ENCODE data around the gene APOBEC4. TPM values are rescaled to one million over a fixed set of nuclear protein-coding genes. Genes with fewer than 3 reads are reported as not detected.

Gene APOBEC4
- total and polyA plus RNA-seq, 2 of the 8 experiments (the other 6 are each of a cell fraction or from before 2014, with no cell fraction given) = not detected

DNA sequence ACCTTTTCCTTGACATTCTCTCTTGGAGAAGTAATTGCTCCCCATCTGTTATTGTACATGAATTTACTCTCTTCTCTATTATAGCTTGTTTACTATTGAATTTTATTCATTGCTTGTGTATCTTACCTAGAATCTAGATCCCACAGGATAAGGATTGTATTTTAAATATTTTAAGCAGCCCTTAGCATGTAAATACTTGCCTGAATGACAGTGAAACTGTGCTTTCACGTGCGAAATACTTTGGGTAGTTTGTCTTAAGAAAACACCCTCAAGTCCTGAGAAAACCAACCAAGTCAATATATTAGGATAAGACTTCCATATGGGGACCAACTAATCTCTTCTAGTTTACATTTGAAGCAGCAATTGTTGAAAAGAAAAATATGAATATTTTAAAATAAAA, 32.8 kb downstream of the APOBEC4 start:
- Histone ChIP-seq H3K36me3 (ENCODE audit: control insufficient read depth in 2 of 4, insufficient read depth in 4 of 4, low read length in 3 of 4) (no peaks in the 10 kb centered on the region), H2BK20ac (ENCODE audit: low read length) (no peak overlapping the region), H2BK15ac (ENCODE audit: low read length) (no peak overlapping the region), H2BK12ac (ENCODE audit: low read depth, low read length) (no peak overlapping the region), H3K4me2 (ENCODE audit: insufficient read depth in 1 of 2, low read depth in 2 of 2, low read length in 2 of 2) (no peak overlapping the region), H3K27me3 (replicated peaks in 1 of 4; ENCODE audit: control insufficient read depth in 3 of 4, extremely low read depth in 1 of 4, insufficient read depth in 3 of 4, low read length in 3 of 4) (no peaks in the 10 kb centered on the region), H3K23ac (ENCODE audit: insufficient read length) (no peak overlapping the region), H3K14ac (ENCODE audit: insufficient read length) (no peak overlapping the region), H3K4me3 (ENCODE audit: extremely low read depth in 1 of 4, insufficient read depth in 2 of 4, low read depth in 3 of 4, low read length in 4 of 4) (no peak overlapping the region; a peak in 1 of 8 replicates), H3K56ac (replicated peaks; ENCODE audit: insufficient read length, low read depth, low read length) (no peak overlapping the region), H3K79me1 (ENCODE audit: low read depth, low read length) (no peaks in the 10 kb centered on the region), H3K9me3 (ENCODE audit: insufficient read depth in 2 of 2, low read depth in 1 of 2, low read length in 1 of 2) (no peaks in the 10 kb centered on the region), H4K8ac (ENCODE audit: extremely low read depth, insufficient read depth, low read length) (no peak overlapping the region), H3K23me2 (ENCODE audit: low read depth, low read length) (no peaks in the 10 kb centered on the region), H3K18ac (ENCODE audit: extremely low read depth, low read length) (no peak overlapping the region), H2BK120ac (replicated peaks; ENCODE audit: low read depth, low read length) (no peak overlapping the region), H3K9ac (replicated peaks in 1 of 4; ENCODE audit: extremely low read depth in 1 of 4, low read depth in 3 of 4, low read length in 3 of 4) (no peak overlapping the region), H4K5ac (ENCODE audit: insufficient read length, low read depth, low read length) (no peak overlapping the region), H2BK5ac (ENCODE audit: low read depth, low read length) (no peak overlapping the region), H3K4me1 (replicated peaks in 1 of 4; ENCODE audit: control insufficient read depth in 3 of 4, insufficient read depth in 4 of 4, low read length in 3 of 4) (peaks cover 0 to 4% (median 0%) of the 10 kb centered on the region in 4 experiments; a peak in 1 of 7 replicates), H2AFZ (ENCODE audit: low read length) (no peak overlapping the region), H4K20me1 (replicated peaks in 1 of 2; ENCODE audit: control insufficient read depth in 1 of 2, insufficient read depth in 2 of 2, low read length in 2 of 2) (no peaks in the 10 kb centered on the region), H3K4ac (replicated peaks; ENCODE audit: insufficient read length, low read depth, low read length) (no peak overlapping the region), H3K27ac (ENCODE audit: low read depth, low read length) (no peak overlapping the region), H2AK5ac (ENCODE audit: low read depth, low read length) (no peak overlapping the region), H4K91ac (replicated peaks; ENCODE audit: insufficient read length, low read length) (no peak overlapping the region), H3K79me2 (ENCODE audit: control insufficient read depth in 1 of 2, insufficient read depth in 2 of 2, low read length in 2 of 2) (no peaks in the 10 kb centered on the region)
- TF ChIP-seq TAF1 (IDR thresholded peaks at IDR 0.05; ENCODE audit: low read depth, low read length) (no peak), HDAC6 (IDR thresholded peaks at IDR 0.05; ENCODE audit: low read depth, low read length) (no peak), SP1 (IDR thresholded peaks at IDR 0.05; ENCODE audit: low read depth, low read length) (no peak), POU5F1 (IDR thresholded peaks at IDR 0.05; ENCODE audit: low read depth, low read length) (no peak)
- DNase-seq (ENCODE audit: low read depth in 1 of 2, low spot score in 2 of 2) (no peak), FAIRE-seq (no peak)
- CTCF ChIA-PET (ENCODE audit: partially characterized antibody) = interaction anchor here (1.0 to 1.5 kb wide), 3 partner anchors 11 to 392 kb away, joined by 3 read pairs; no protein-coding TSS in a partner anchor
- POLR2A ChIA-PET (ENCODE audit: partially characterized antibody) = interaction anchor here (0.7 to 0.9 kb wide), 2 partner anchors 11 to 33 kb away, joined by 3 read pairs; no protein-coding TSS in a partner anchor
- 43% methylated on average over 2 of the region's 2 CpGs; no CpG with 5 or more reads in 1 of the 2 experiments for WGBS, 2 experiments (ENCODE audit: extremely low coverage in 1 of 2, insufficient coverage in 1 of 2, insufficient read length in 1 of 2, insufficient replicate concordance in 2 of 2, low coverage in 1 of 2, low lambda C conversion rate in 2 of 2, missing lambda C conversion rate in 1 of 2)
